ENCODE results near the gene CDK19. TPM values are rescaled to one million over a fixed set of nuclear protein-coding genes. Genes with fewer than 3 reads are reported as not detected.

CDK19 gene
- total and polyA plus RNA-seq, 2 experiments from 2014 or later, result 3.3 to 11.2 TPM

DNA sequence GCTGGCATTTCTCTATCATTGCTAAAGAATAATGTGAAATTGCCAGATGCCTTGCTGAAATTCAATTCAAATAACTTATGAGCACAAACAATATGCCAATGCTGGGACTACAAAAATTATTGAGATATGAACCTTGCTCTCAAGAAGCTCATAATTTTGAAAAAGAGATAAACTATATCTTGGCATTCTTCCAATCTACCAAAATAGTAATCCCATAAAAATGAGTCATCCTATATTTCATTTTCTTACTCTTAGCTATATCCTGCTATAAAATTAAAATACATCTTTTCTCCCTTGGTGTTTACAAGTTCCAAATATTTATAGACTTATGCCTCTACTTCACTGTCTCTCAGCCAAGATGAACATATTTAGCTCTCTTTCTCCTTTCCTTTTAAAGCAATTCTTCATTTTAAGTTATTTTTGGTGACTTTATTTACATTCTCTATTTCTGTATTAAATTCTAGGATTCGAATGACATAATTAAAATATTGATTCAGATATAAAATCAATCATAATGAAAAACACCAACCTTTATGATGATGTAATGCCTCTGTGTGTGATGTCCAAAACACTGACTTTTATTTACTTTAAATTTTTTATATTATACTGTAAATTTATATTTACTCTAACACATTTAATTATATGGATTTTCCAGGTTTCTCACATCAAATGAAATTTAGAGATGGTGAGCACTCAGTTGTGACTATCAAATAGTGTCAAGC is 152.6 kb downstream of the CDK19 start:
- Histone ChIP-seq H3K36me3 (ENCODE audit: low read depth) (peaks cover 3% of the 10 kb centered on the region; the same call in 1 of the 2 replicates), H4K20me1 (ENCODE audit: insufficient read depth) (no peaks in the 10 kb centered on the region), H3K9me3 (ENCODE audit: low read depth) (no peaks in the 10 kb centered on the region), H3K27me3 (replicated peaks; ENCODE audit: insufficient read depth) (no peaks in the 10 kb centered on the region), H3K4me1 (ENCODE audit: insufficient read depth) (peaks cover 24% of the 10 kb centered on the region), H3K9me2 (ENCODE audit: insufficient read depth) (no peaks in the 10 kb centered on the region), H2AFZ (no peak overlapping the region), H3K79me2 (ENCODE audit: insufficient read depth) (no peaks in the 10 kb centered on the region), H3K27ac (no peak overlapping the region), H3F3A (ENCODE audit: insufficient read depth) (no peaks in the 10 kb centered on the region), H3K9ac (no peak overlapping the region), H3K4me3 (no peak overlapping the region), H3K4me2 (ENCODE audit: unreplicated experiment) (peak overlapping the region; percentile 45)
- DNase-seq, result peak; percentile 13
- WGBS, 2 experiments (ENCODE audit: low coverage in 1 of 2, low lambda C conversion rate in 2 of 2, missing lambda C conversion rate in 2 of 2), result 95 to 100% methylated on average over 1 of the region's 1 CpG
- in situ Hi-C loops (cut with MboI), result no loop called here
- TF ChIP-seq EZH2 (IDR thresholded peaks at IDR 0.05; ENCODE audit: insufficient read depth, poor library complexity, severe bottlenecking) (no peak), EZH2phosphoT487 (IDR thresholded peaks at IDR 0.05; ENCODE audit: insufficient read depth, low read depth) (no peak)

DNA sequence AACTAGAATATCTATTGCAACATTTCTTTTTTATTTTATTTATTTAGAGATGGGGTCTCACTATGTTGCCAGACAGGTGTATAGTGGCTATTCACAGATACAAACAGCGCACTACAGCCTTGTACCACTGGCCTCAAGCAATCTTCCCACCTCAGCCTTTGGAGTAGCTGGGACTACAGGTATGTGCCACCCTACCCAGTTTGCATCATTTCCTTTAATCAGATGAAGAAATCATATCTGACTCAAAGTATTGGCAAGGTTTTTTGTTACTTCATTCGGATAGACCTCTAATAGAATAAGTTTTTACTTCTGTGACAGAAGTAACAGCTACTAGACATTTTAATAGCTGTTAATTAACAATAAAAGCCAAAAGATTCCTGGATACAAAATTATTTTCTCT is 153.9 kb downstream of the CDK19 start:
- no peak overlapping the region for H3K27ac ChIP-seq
- no peaks in the 10 kb centered on the region for H3K9me3 ChIP-seq (ENCODE audit: low read depth)
- no peaks in the 10 kb centered on the region for H4K20me1 ChIP-seq (ENCODE audit: insufficient read depth)
- no peak overlapping the region for H3K4me3 ChIP-seq
- no peak overlapping the region for H3K4me2 ChIP-seq (ENCODE audit: unreplicated experiment)
- H3K4me1 ChIP-seq (ENCODE audit: insufficient read depth), result peaks cover 24% of the 10 kb centered on the region
- H3K9me2 ChIP-seq (ENCODE audit: insufficient read depth), result no peaks in the 10 kb centered on the region
- in situ Hi-C loops (cut with MboI), result no loop called here
- no peaks in the 10 kb centered on the region for H3K27me3 ChIP-seq (replicated peaks; ENCODE audit: insufficient read depth)
- H3K79me2 ChIP-seq (ENCODE audit: insufficient read depth), result no peaks in the 10 kb centered on the region
- no peak overlapping the region for H2AFZ ChIP-seq
- no peaks in the 10 kb centered on the region for H3F3A ChIP-seq (ENCODE audit: insufficient read depth)
- H3K36me3 ChIP-seq (ENCODE audit: low read depth), result no peaks in the 10 kb centered on the region
- WGBS, 2 experiments (ENCODE audit: low coverage in 1 of 2, low lambda C conversion rate in 2 of 2, missing lambda C conversion rate in 2 of 2), result 96 to 100% methylated on average over 2 of the region's 2 CpGs
- TF ChIP-seq EZH2 (IDR thresholded peaks at IDR 0.05; ENCODE audit: insufficient read depth, poor library complexity, severe bottlenecking) (no peak), EZH2phosphoT487 (IDR thresholded peaks at IDR 0.05; ENCODE audit: insufficient read depth, low read depth) (no peak)
- peak; percentile 44 for DNase-seq
- no peak overlapping the region for H3K9ac ChIP-seq

- no peak for DNase-seq
- Histone ChIP-seq H4K20me1 (ENCODE audit: insufficient read depth) (0 out of 2 replicates have a peak, but pooled peaks cover 3% of the 10 kb centered on the region), H3K9ac (no peak overlapping the region), H3K27ac (no peak overlapping the region), H3K36me3 (ENCODE audit: low read depth) (no peaks in the 10 kb centered on the region), H3K4me2 (ENCODE audit: unreplicated experiment) (no peak overlapping the region), H3K4me1 (ENCODE audit: insufficient read depth) (peaks cover 22% of the 10 kb centered on the region), H3K9me2 (ENCODE audit: insufficient read depth) (no peaks in the 10 kb centered on the region), H3F3A (ENCODE audit: insufficient read depth) (no peaks in the 10 kb centered on the region), H3K27me3 (replicated peaks; ENCODE audit: insufficient read depth) (no peaks in the 10 kb centered on the region), H3K79me2 (ENCODE audit: insufficient read depth) (no peaks in the 10 kb centered on the region), H3K4me3 (no peak overlapping the region), H3K9me3 (ENCODE audit: low read depth) (no peaks in the 10 kb centered on the region), H2AFZ (no peak overlapping the region)
- TF ChIP-seq EZH2 (IDR thresholded peaks at IDR 0.05; ENCODE audit: insufficient read depth, poor library complexity, severe bottlenecking) (no peak), EZH2phosphoT487 (IDR thresholded peaks at IDR 0.05; ENCODE audit: insufficient read depth, low read depth) (no peak)
- in situ Hi-C loops (cut with MboI), result no loop called here
- WGBS, 2 experiments (ENCODE audit: low coverage in 1 of 2, low lambda C conversion rate in 2 of 2, missing lambda C conversion rate in 2 of 2), result 91 to 94% methylated on average over 9 of the region's 9 CpGs
These were observed 155.1 kb downstream of the CDK19 start for GRCh38 chr6:110660066-110660655.

GRCh38 chr6:110658631-110659211 is 156.5 kb downstream of the CDK19 start:
- no peak overlapping the region for H3K4me2 ChIP-seq (ENCODE audit: unreplicated experiment)
- no peaks in the 10 kb centered on the region for H3K27me3 ChIP-seq (replicated peaks; ENCODE audit: insufficient read depth)
- TF ChIP-seq EZH2 (IDR thresholded peaks at IDR 0.05; ENCODE audit: insufficient read depth, poor library complexity, severe bottlenecking), result no peak
- no peak for TF ChIP-seq EZH2phosphoT487 (IDR thresholded peaks at IDR 0.05; ENCODE audit: insufficient read depth, low read depth)
- H3K79me2 ChIP-seq (ENCODE audit: insufficient read depth), result no peaks in the 10 kb centered on the region
- in situ Hi-C loops (cut with MboI), result no loop called here
- no peaks in the 10 kb centered on the region for H3K36me3 ChIP-seq (ENCODE audit: low read depth)
- no peak overlapping the region for H3K4me3 ChIP-seq
- no peaks in the 10 kb centered on the region for H3K9me2 ChIP-seq (ENCODE audit: insufficient read depth)
- H3K9ac ChIP-seq, result no peak overlapping the region
- H3K27ac ChIP-seq, result no peak overlapping the region
- no peak overlapping the region for H2AFZ ChIP-seq
- no peaks in the 10 kb centered on the region for H3K9me3 ChIP-seq (ENCODE audit: low read depth)
- 78 to 87% methylated on average over 2 of the region's 2 CpGs for WGBS, 2 experiments (ENCODE audit: low coverage in 1 of 2, low lambda C conversion rate in 2 of 2, missing lambda C conversion rate in 2 of 2)
- H3K4me1 ChIP-seq (ENCODE audit: insufficient read depth), result peaks cover 22% of the 10 kb centered on the region
- H3F3A ChIP-seq (ENCODE audit: insufficient read depth), result no peaks in the 10 kb centered on the region; the same call in 1 of the 2 replicates
- DNase-seq, result no peak
- H4K20me1 ChIP-seq (ENCODE audit: insufficient read depth), result 0 out of 2 replicates have a peak, but pooled peaks cover 3% of the 10 kb centered on the region

Measured in GM23248 (cell line).